Peyer's patch (tissue), 4 donors: Measurements from ENCODE around the gene ZFR. TPM values are rescaled to one million over a fixed set of nuclear protein-coding genes. Genes with fewer than 3 reads are reported as not detected.

ENCODE experiments used
- DNase-seq, 3 donors: peaks; one replicate each; pipeline ENCODE4 v3.0.0-alpha.2; 2017 to 2019
- H3K27ac ChIP-seq, 4 donors: fragments of 200-600 bp; sonication (generic); one replicate each; pipeline ENCODE4 v1.5.1; 2016 to 2019
- H3K27me3 ChIP-seq, 2 donors: fragments of 200-600 bp; sonication (generic); one replicate each; pipeline ENCODE4 v1.5.1; 2019
- H3K36me3 ChIP-seq, 3 donors: fragments of 200-600 bp; sonication (generic); one replicate each; pipeline ENCODE4 v1.5.1; 2016 to 2019
- H3K4me1 ChIP-seq, 4 donors: fragments of 200-600 bp; sonication (generic); one replicate each; pipeline ENCODE4 v1.5.1; 2016 to 2019
- H3K4me3 ChIP-seq, 4 donors: fragments of 200-600 bp; sonication (generic); 1 replicate in 3 of 4; 2 replicates in 1 of 4; pipeline ENCODE4 v1.5.1; 2016 to 2019; ENCODE audit warnings: mild to moderate bottlenecking in 1 of 4
- H3K9me3 ChIP-seq, 4 donors: fragments of 200-600 bp; sonication (generic); one replicate each; pipeline ENCODE4 v1.5.1; 2016 to 2019; ENCODE audit warnings: mild to moderate bottlenecking in 1 of 4
- CTCF ChIP-seq, 6 experiments: fragments of 450-650 bp in 4 of 6; fragments of 200-600 bp in 2 of 6; sonication (generic) in 1 of 6; IDR thresholded peaks; one replicate each; pipeline ENCODE4 v1.5.1; 2017 to 2019; ENCODE audit warnings: antibody characterized with exemption in 6 of 6, mild to moderate bottlenecking in 3 of 6, moderate library complexity in 1 of 6
- POLR2A ChIP-seq, 2 donors: fragments of 450-650 bp; IDR thresholded peaks; one replicate each; pipeline ENCODE4 v1.5.1; 2017; ENCODE audit warnings: antibody characterized with exemption in 2 of 2, mild to moderate bottlenecking in 2 of 2, moderate library complexity in 2 of 2
- total RNA-seq, 4 donors: library from RNA; depleted of rRNA; stranded (reverse); fragments of >200 nt; gene quantifications; one replicate each; pipeline ENCODE4 v1.1.0, GENCODE V29; 2016

ZFR gene
- total RNA-seq, 4 donors from 2014 or later = 33.5 to 66.8 (median 50.9) TPM

DNA sequence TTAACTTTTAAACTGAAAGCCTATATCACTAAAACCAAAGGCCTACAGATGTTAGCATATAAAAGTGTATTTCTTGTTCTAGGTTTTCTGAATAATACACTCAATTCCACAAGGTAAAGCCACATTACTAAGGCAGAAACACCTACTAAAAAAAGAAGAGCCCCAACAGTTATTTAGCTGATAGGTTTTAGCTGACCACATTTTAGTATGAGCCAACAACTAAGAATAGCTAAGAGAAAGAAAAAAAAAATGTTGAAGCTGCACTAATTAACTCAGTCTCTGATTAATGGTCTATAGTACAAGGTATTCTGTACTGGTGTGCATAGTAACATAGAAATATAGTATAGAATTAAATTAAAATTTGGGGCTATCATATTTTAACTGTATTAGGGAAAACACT, 23.5 kb downstream of the ZFR start:
- H3K4me1 ChIP-seq = peaks cover 0 to 6% (median 0%) of the 10 kb centered on the region in 4 donors
- no peak for DNase-seq
- H3K4me3 ChIP-seq = no peak overlapping the region
- H3K36me3 ChIP-seq = peaks cover 0 to 19% (median 0%) of the 10 kb centered on the region in 3 donors
- no peak overlapping the region for H3K27ac ChIP-seq
- TF ChIP-seq CTCF (IDR thresholded peaks at IDR 0.05) = no peak
- TF ChIP-seq POLR2A (IDR thresholded peaks at IDR 0.05) = no peak
- no peaks in the 10 kb centered on the region for H3K27me3 ChIP-seq
- H3K9me3 ChIP-seq = no peaks in the 10 kb centered on the region

- DNase-seq = no peak
- peaks cover 0 to 6% (median 0%) of the 10 kb centered on the region in 4 donors for H3K4me1 ChIP-seq
- H3K36me3 ChIP-seq = peaks cover 0 to 19% (median 0%) of the 10 kb centered on the region in 3 donors
- H3K9me3 ChIP-seq = no peaks in the 10 kb centered on the region
- no peaks in the 10 kb centered on the region for H3K27me3 ChIP-seq
- no peak overlapping the region for H3K4me3 ChIP-seq
- H3K27ac ChIP-seq = no peak overlapping the region
- no peak for TF ChIP-seq POLR2A (IDR thresholded peaks at IDR 0.05)
Observed at GRCh38 chr5:32420506-32420905, 24.0 kb downstream of the ZFR start.

DNA sequence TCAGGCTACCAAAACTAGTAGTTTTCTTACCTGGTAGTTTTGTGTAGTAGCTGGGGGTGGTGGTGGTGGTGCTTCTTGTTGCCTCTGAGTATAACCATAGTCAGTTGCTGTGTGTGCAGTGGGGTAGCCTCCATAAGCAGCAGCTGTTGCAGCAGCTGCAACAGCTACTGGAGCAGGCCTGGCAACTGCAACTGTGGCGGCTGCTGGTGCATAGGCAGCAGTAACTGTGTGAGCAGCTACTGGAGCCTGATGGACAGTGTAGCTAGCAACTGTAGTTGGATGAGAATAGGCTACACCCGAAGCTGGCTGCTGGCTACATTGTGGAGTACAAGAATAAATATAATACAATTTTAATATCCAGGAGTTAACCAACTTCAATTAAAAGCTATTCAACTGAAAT, 24.7 kb downstream of the ZFR start:
- no peak for TF ChIP-seq CTCF (IDR thresholded peaks at IDR 0.05)
- TF ChIP-seq POLR2A (IDR thresholded peaks at IDR 0.05) = no peak
- Histone ChIP-seq H3K27me3 (no peaks in the 10 kb centered on the region), H3K36me3 (peaks cover 0 to 22% (median 0%) of the 10 kb centered on the region in 3 donors), H3K27ac (no peak overlapping the region), H3K4me3 (no peak overlapping the region), H3K4me1 (peaks cover 0 to 6% (median 0%) of the 10 kb centered on the region in 4 donors), H3K9me3 (no peaks in the 10 kb centered on the region)
- DNase-seq = no peak

DNA sequence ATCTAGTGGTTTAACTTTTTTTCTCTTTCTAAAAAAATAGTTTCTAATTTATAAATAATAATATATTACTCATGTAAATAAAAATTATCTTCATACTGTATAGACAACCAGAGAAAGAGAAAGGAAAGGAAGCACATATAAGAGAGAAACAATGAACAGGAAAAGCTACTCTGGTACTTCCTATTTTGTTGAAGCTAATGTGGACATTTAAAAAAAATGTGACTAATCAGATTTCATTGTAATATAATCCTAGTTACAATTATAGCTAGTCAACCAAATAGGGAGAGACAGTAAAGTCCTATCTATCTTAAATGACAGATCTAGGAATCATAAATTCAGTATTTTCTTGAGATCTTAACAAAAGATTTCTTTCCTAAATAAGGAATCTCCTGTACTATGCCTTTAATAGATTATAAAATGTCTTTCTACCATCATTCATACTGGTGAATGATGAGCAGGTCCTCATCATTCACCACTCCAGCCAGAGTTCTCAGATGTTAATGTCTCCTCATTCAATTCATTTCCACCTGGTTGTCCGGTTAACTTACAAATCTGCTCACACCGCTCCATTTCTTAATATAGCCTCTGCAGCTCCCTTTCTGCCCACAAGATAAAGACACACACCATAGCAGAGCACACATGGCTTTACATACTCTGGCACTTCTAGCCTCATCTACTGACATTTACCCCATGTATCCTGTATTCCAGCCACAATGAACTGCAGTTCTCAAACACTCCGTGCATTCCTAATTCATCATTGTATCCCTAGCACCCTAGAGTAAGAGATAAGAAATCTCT, 30.9 kb downstream of the ZFR start:
- Histone ChIP-seq H3K27ac (no peak overlapping the region), H3K27me3 (no peaks in the 10 kb centered on the region), H3K9me3 (no peaks in the 10 kb centered on the region), H3K4me1 (no peaks in the 10 kb centered on the region), H3K36me3 (peaks cover 0 to 67% (median 0%) of the 10 kb centered on the region in 3 donors), H3K4me3 (no peak overlapping the region)
- TF ChIP-seq CTCF (IDR thresholded peaks at IDR 0.05) = no peak
- no peak for TF ChIP-seq POLR2A (IDR thresholded peaks at IDR 0.05)
- no peak for DNase-seq

DNA sequence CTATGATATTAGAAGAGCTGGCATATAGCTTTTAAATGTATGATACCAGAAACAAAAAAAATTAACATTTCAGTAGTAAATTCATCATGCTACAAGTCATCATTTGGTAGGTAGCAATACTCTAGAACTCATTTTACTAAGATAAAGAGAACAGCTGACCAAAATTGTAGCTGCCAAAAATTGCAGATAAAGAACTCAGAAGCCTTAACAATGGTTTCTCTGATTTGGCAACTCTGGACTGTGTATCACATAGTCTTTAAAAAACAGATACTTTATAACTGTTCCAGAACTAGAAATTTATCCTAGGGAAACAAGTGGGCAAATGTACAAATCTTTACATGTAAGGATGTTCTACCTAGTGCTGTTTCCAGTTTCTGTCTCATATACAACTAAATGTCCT, 33.9 kb downstream of the ZFR start:
- DNase-seq = no peak
- Histone ChIP-seq H3K36me3 (peaks cover 0 to 86% (median 0%) of the 10 kb centered on the region in 3 donors), H3K4me1 (no peaks in the 10 kb centered on the region), H3K9me3 (no peaks in the 10 kb centered on the region), H3K4me3 (no peak overlapping the region), H3K27ac (no peak overlapping the region), H3K27me3 (no peaks in the 10 kb centered on the region)
- no peak for TF ChIP-seq CTCF (IDR thresholded peaks at IDR 0.05)
- no peak for TF ChIP-seq POLR2A (IDR thresholded peaks at IDR 0.05)

- H3K4me1 ChIP-seq = no peaks in the 10 kb centered on the region
- no peak for TF ChIP-seq POLR2A (IDR thresholded peaks at IDR 0.05)
- TF ChIP-seq CTCF (IDR thresholded peaks at IDR 0.05) = no peak
- DNase-seq = no peak
- no peaks in the 10 kb centered on the region for H3K9me3 ChIP-seq
- H3K27me3 ChIP-seq = no peaks in the 10 kb centered on the region
- H3K27ac ChIP-seq = no peak overlapping the region
- no peak overlapping the region for H3K4me3 ChIP-seq
- H3K36me3 ChIP-seq = peaks cover 0 to 94% (median 0%) of the 10 kb centered on the region in 3 donors
Observed at GRCh38 chr5:32406650-32407049, 37.9 kb downstream of the ZFR start.
